GM23338 (cell line): ENCODE results near the gene SHISAL1. TPM values are rescaled to one million over a fixed set of nuclear protein-coding genes. Genes with fewer than 3 reads are reported as not detected.

ENCODE experiments used
- ATAC-seq: fragments of 200-7000 bp; cut with Tn5 transposase; 3 replicates; pipeline ENCODE4 v1.9.1; 2020
- DNase-seq: peaks from one replicate; pipeline ENCODE4 v3.0.0-alpha.2; 2015; ENCODE audit warnings: low spot score
- H2AFZ ChIP-seq: fragments of 200-600 bp; sonication (generic); 2 replicates; pipeline ENCODE4 v1.8.0; 2016; ENCODE audit warnings: antibody characterized with exemption, mild to moderate bottlenecking, moderate library complexity
- H3F3A ChIP-seq: fragments of 200-600 bp; sonication (generic); replicated peaks from 2 replicates; pipeline ENCODE4 v1.8.0; 2017; ENCODE audit warnings: antibody characterized with exemption, mixed run types, low read depth
- H3K27ac ChIP-seq: fragments of 200-600 bp; sonication (generic); 2 replicates; pipeline ENCODE4 v1.6.1; 2016; ENCODE audit warnings: low read depth
- H3K27me3 ChIP-seq: fragments of 200-600 bp; sonication (generic); 2 replicates; pipeline ENCODE4 v1.8.0; 2016; ENCODE audit warnings: mild to moderate bottlenecking, mixed run types, moderate library complexity; ENCODE audit not compliant: insufficient read depth
- H3K36me3 ChIP-seq: fragments of 200-600 bp; sonication (generic); 2 replicates; pipeline ENCODE4 v1.8.0; 2016; ENCODE audit warnings: mild to moderate bottlenecking; ENCODE audit not compliant: insufficient read depth
- H3K4me1 ChIP-seq: fragments of 200-600 bp; sonication (generic); 2 replicates; pipeline ENCODE4 v1.8.0; 2016; ENCODE audit warnings: mild to moderate bottlenecking, moderate library complexity; ENCODE audit not compliant: insufficient read depth
- H3K4me2 ChIP-seq: fragments of 200-600 bp; sonication (generic); 2 replicates; pipeline ENCODE4 v1.7.1; 2017; ENCODE audit warnings: mixed run types
- H3K4me3 ChIP-seq: fragments of 200-600 bp; sonication (generic); 2 replicates; pipeline ENCODE4 v1.6.1; 2016; ENCODE audit warnings: mixed run types
- H3K79me2 ChIP-seq: fragments of 200-600 bp; sonication (generic); replicated peaks from 2 replicates; pipeline ENCODE4 v1.8.0; 2017; ENCODE audit warnings: mild to moderate bottlenecking; ENCODE audit not compliant: insufficient read depth
- H3K9me2 ChIP-seq: fragments of 200-600 bp; sonication (generic); 2 replicates; pipeline ENCODE4 v1.8.0; 2017; ENCODE audit not compliant: insufficient read depth
- H4K20me1 ChIP-seq: fragments of 200-600 bp; sonication (generic); replicated peaks from 2 replicates; pipeline ENCODE4 v1.8.0; 2017; ENCODE audit warnings: mild to moderate bottlenecking; ENCODE audit not compliant: insufficient read depth
- H3K27ac Mint-ChIP-seq: 2 replicates; pipeline ENCODE4 v1.8.0; 2020; ENCODE audit warnings: inconsistent platforms, mild to moderate bottlenecking, moderate library complexity, mixed read lengths
- H3K27me3 Mint-ChIP-seq: 3 replicates; pipeline ENCODE4 v1.8.0; 2022; ENCODE audit warnings: low read depth, mild to moderate bottlenecking, moderate library complexity, mixed read lengths, inconsistent platforms; ENCODE audit not compliant: insufficient read depth, poor library complexity
- H3K36me3 Mint-ChIP-seq: 3 replicates; pipeline ENCODE4 v1.8.0; 2021; ENCODE audit warnings: low read depth, mild to moderate bottlenecking, inconsistent platforms, moderate library complexity, mixed read lengths
- H3K4me1 Mint-ChIP-seq: 3 replicates; pipeline ENCODE4 v1.8.0; 2020; ENCODE audit warnings: mild to moderate bottlenecking, inconsistent platforms, mixed read lengths
- H3K4me3 Mint-ChIP-seq: 3 replicates; pipeline ENCODE4 v1.8.0; 2021; ENCODE audit warnings: moderate library complexity, mild to moderate bottlenecking, inconsistent platforms, mixed read lengths
- H3K9me3 Mint-ChIP-seq: 3 replicates; pipeline ENCODE4 v1.8.0; 2020; ENCODE audit warnings: moderate library complexity, mild to moderate bottlenecking, inconsistent platforms, mixed read lengths
- CREB1 ChIP-seq: fragments of 250-450 bp; sonication (Bioruptor Pico); IDR thresholded peaks from 2 replicates; pipeline ENCODE4 v1.5.0; 2020; ENCODE audit warnings: low read depth, mild to moderate bottlenecking, moderate library complexity
- CTCF ChIP-seq, 2 experiments: fragments of 200-600 bp in 1 of 2; sonication (generic) in 1 of 2; conservative IDR thresholded peaks; 2 replicates each; pipeline versions ENCODE4 v1.5.1 to v1.6.1; 2016 to 2017; ENCODE audit warnings: antibody characterized with exemption in 2 of 2, low read depth in 2 of 2, mild to moderate bottlenecking in 2 of 2, moderate library complexity in 1 of 2
- ETS1 ChIP-seq: IDR thresholded peaks from 2 replicates; pipeline ENCODE4 v1.6.1; 2016; ENCODE audit warnings: antibody characterized with exemption
- EZH2phosphoT487 ChIP-seq: fragments of 200-600 bp; sonication (generic); IDR thresholded peaks from one replicate; pipeline ENCODE4 v1.8.1; 2018; ENCODE audit warnings: antibody characterized with exemption; ENCODE audit not compliant: unreplicated experiment
- JUNB ChIP-seq: IDR thresholded peaks from one replicate; pipeline ENCODE4 v1.6.1; 2016; ENCODE audit warnings: antibody characterized with exemption; ENCODE audit not compliant: unreplicated experiment
- NANOG ChIP-seq: IDR thresholded peaks from 2 replicates; pipeline ENCODE4 v1.6.1; 2016; ENCODE audit warnings: antibody characterized with exemption, borderline replicate concordance
- POLR2AphosphoS5 ChIP-seq: IDR thresholded peaks from 2 replicates; pipeline ENCODE4 v1.6.1; 2016; ENCODE audit warnings: antibody characterized with exemption, low read depth
- REST ChIP-seq: IDR thresholded peaks from one replicate; pipeline ENCODE4 v1.6.1; 2018; ENCODE audit warnings: antibody characterized with exemption; ENCODE audit not compliant: unreplicated experiment
- STAT1 ChIP-seq: IDR thresholded peaks from one replicate; pipeline ENCODE4 v1.6.1; 2016; ENCODE audit warnings: antibody characterized with exemption; ENCODE audit not compliant: unreplicated experiment
- ZNF114 ChIP-seq: fragments of 250-450 bp; sonication (Bioruptor Pico); IDR thresholded peaks from 2 replicates; pipeline ENCODE4 v1.5.0; 2020; ENCODE audit warnings: mild to moderate bottlenecking, moderate library complexity
- ZNF331 ChIP-seq: fragments of 250-450 bp; sonication (Bioruptor Pico); IDR thresholded peaks from 2 replicates; pipeline ENCODE4 v1.5.0; 2020; ENCODE audit warnings: low read depth, mild to moderate bottlenecking, moderate library complexity
- polyA plus RNA-seq: library from polyadenylated mRNA; unstranded; fragments of >200 nt; fragmentation: Nextera tagmentation; extraction: Ambion mirVana; gene quantifications from 2 replicates; pipeline ENCODE4 v1.2.1, GENCODE V29; 2016
- total RNA-seq: library from RNA; depleted of rRNA; stranded (reverse); fragments of >200 nt; shearing (Covaris generic); gene quantifications from 2 replicates; pipeline ENCODE4 v1.2.3, GENCODE V29; 2014

Gene SHISAL1
- total and polyA plus RNA-seq, 2 experiments from 2014 or later, result 0.71 to 3.4 TPM

GRCh38 chr22:44247923-44248892, 64.5 kb downstream of the SHISAL1 start:
- Histone ChIP-seq H2AFZ (no peak overlapping the region), H4K20me1 (no peaks in the 10 kb centered on the region), H3K79me2 (no peaks in the 10 kb centered on the region), H3K4me1 (no peaks in the 10 kb centered on the region), H3F3A (no peaks in the 10 kb centered on the region), H3K4me3 (no peak overlapping the region), H3K36me3 (no peaks in the 10 kb centered on the region), H3K27ac (no peak overlapping the region), H3K9me2 (no peaks in the 10 kb centered on the region), H3K27me3 (no peaks in the 10 kb centered on the region), H3K4me2 (no peak overlapping the region)
- peaks cover 25% of the 10 kb centered on the region for H3K9me3 Mint-ChIP-seq
- TF ChIP-seq CREB1 (CRISPR knock-in tag) (no peak), ZNF331 (no peak), NANOG (no peak), ETS1 (no peak), POLR2AphosphoS5 (no peak)
- DNase-seq, result no peak
- no peak overlapping the region for H3K27ac Mint-ChIP-seq
- H3K36me3 Mint-ChIP-seq, result peaks cover 32% of the 10 kb centered on the region
- H3K4me3 Mint-ChIP-seq, result no peak overlapping the region
- H3K4me1 Mint-ChIP-seq, result no peaks in the 10 kb centered on the region
- H3K27me3 Mint-ChIP-seq, result peaks cover 4% of the 10 kb centered on the region
- no peak for ATAC-seq

- no peaks in the 10 kb centered on the region for H4K20me1 ChIP-seq
- Mint-ChIP-seq H3K4me3 (no peak overlapping the region), H3K4me1 (no peaks in the 10 kb centered on the region), H3K36me3 (peaks cover 32% of the 10 kb centered on the region), H3K27ac (no peak overlapping the region), H3K9me3 (peaks cover 25% of the 10 kb centered on the region), H3K27me3 (peaks cover 4% of the 10 kb centered on the region)
- H3K27me3 ChIP-seq, result no peaks in the 10 kb centered on the region
- no peaks in the 10 kb centered on the region for H3K9me2 ChIP-seq
- H3K27ac ChIP-seq, result no peak overlapping the region
- H3K36me3 ChIP-seq, result no peaks in the 10 kb centered on the region
- H3K4me1 ChIP-seq, result no peaks in the 10 kb centered on the region
- no peak overlapping the region for H3K4me3 ChIP-seq
- no peak for ATAC-seq
- no peak for DNase-seq
- H3K4me2 ChIP-seq, result no peak overlapping the region
- H3K79me2 ChIP-seq, result no peaks in the 10 kb centered on the region
- no peaks in the 10 kb centered on the region for H3F3A ChIP-seq
- H2AFZ ChIP-seq, result no peak overlapping the region
- no peak for TF ChIP-seq CREB1 (CRISPR knock-in tag)
- TF ChIP-seq STAT1, result no peak
- no peak for TF ChIP-seq ETS1
- no peak for TF ChIP-seq CTCF (conservative IDR thresholded peaks at IDR 0.05; ENCODE audit: low read depth in 2 of 2)
- no peak for TF ChIP-seq EZH2phosphoT487
- TF ChIP-seq ZNF114 (CRISPR knock-in tag), result no peak
- TF ChIP-seq JUNB, result no peak
- no peak for TF ChIP-seq REST
Measured at GRCh38 chr22:44247346-44247745, 65.4 kb downstream of the SHISAL1 start.
